ENCODE measurements around the gene SASH3. TPM values are rescaled to one million over a fixed set of nuclear protein-coding genes. Genes with fewer than 3 reads are reported as not detected.
"Not testable (repeated sequence)": the region's sequence is repeated elsewhere in the genome, so short reads cannot be mapped to it uniquely, and the experiment has no call there.

SASH3 gene
- not detected in 2 replicates for total RNA-seq (2014; rRNA removed; shearing (Covaris generic); ENCODE audit: low replicate concordance)

- in situ Hi-C loops (cut with HindIII; ENCODE audit: low pct_unique_long_range_greater_than_20kb, low sequenced_read_pairs) = no loop called here
- DNase-seq (ENCODE audit: low read depth) = no peak
Observed at GRCh38 chrX:129779747-129780146, at the start of gene SASH3. Gene SASH3, plus strand, starts transcription at chrX:129779949. Its CDS starts 149 bp downstream, at chrX:129780098.

GRCh38 chrX:129731228-129731627 lies 48.5 kb upstream of the SASH3 start:
- in situ Hi-C loops (cut with HindIII; ENCODE audit: low pct_unique_long_range_greater_than_20kb, low sequenced_read_pairs) = no loop called here
- no peak for DNase-seq (ENCODE audit: low read depth)

GRCh38 chrX:129732857-129733256 lies 46.9 kb upstream of the SASH3 start:
- in situ Hi-C loops (cut with HindIII; ENCODE audit: low pct_unique_long_range_greater_than_20kb, low sequenced_read_pairs) = no loop called here
- no peak for DNase-seq (ENCODE audit: low read depth)

GRCh38 chrX:129733335-129733734 lies 46.4 kb upstream of the SASH3 start:
- in situ Hi-C loops (cut with HindIII; ENCODE audit: low pct_unique_long_range_greater_than_20kb, low sequenced_read_pairs) = no loop called here
- no peak for DNase-seq (ENCODE audit: low read depth)

GRCh38 chrX:129736491-129736890 lies 43.3 kb upstream of the SASH3 start:
- in situ Hi-C loops (cut with HindIII; ENCODE audit: low pct_unique_long_range_greater_than_20kb, low sequenced_read_pairs) = no loop called here
- DNase-seq (ENCODE audit: low read depth) = no peak

GRCh38 chrX:129737916-129738315 lies 41.8 kb upstream of the SASH3 start:
- in situ Hi-C loops (cut with HindIII; ENCODE audit: low pct_unique_long_range_greater_than_20kb, low sequenced_read_pairs) = no loop called here
- no peak for DNase-seq (ENCODE audit: low read depth)

- in situ Hi-C loops (cut with HindIII; ENCODE audit: low pct_unique_long_range_greater_than_20kb, low sequenced_read_pairs) = no loop called here
Observed at GRCh38 chrX:129738466-129739308, 41.1 kb upstream of the SASH3 start, which contains the start of gene XPNPEP2. Gene XPNPEP2, plus strand, starts transcription at chrX:129738979. Its CDS starts 235 bp downstream, at chrX:129739214.

GRCh38 chrX:129739578-129739977 lies 40.2 kb upstream of the SASH3 start:
- in situ Hi-C loops (cut with HindIII; ENCODE audit: low pct_unique_long_range_greater_than_20kb, low sequenced_read_pairs) = no loop called here
- no peak for DNase-seq (ENCODE audit: low read depth)

More at GRCh38 chrX:129738466-129739308, 41.1 kb upstream of the SASH3 start, which contains the start of gene XPNPEP2:
- DNase-seq (ENCODE audit: low read depth) = no peak

GRCh38 chrX:129741880-129742758 lies 37.6 kb upstream of the SASH3 start:
- in situ Hi-C loops (cut with HindIII; ENCODE audit: low pct_unique_long_range_greater_than_20kb, low sequenced_read_pairs) = no loop called here

GRCh38 chrX:129742759-129743152 lies 37.0 kb upstream of the SASH3 start:
- in situ Hi-C loops (cut with HindIII; ENCODE audit: low pct_unique_long_range_greater_than_20kb, low sequenced_read_pairs) = not testable (repeated sequence)

More at GRCh38 chrX:129741880-129742758, 37.6 kb upstream of the SASH3 start:
- DNase-seq (ENCODE audit: low read depth) = no peak

GRCh38 chrX:129743821-129744220 lies 35.9 kb upstream of the SASH3 start:
- in situ Hi-C loops (cut with HindIII; ENCODE audit: low pct_unique_long_range_greater_than_20kb, low sequenced_read_pairs) = no loop called here
- no peak for DNase-seq (ENCODE audit: low read depth)

More at GRCh38 chrX:129742759-129743152, 37.0 kb upstream of the SASH3 start:
- DNase-seq (ENCODE audit: low read depth) = not testable (repeated sequence)

GRCh38 chrX:129744861-129745321 lies 34.9 kb upstream of the SASH3 start:
- in situ Hi-C loops (cut with HindIII; ENCODE audit: low pct_unique_long_range_greater_than_20kb, low sequenced_read_pairs) = no loop called here

GRCh38 chrX:129746557-129747470 lies 32.9 kb upstream of the SASH3 start:
- in situ Hi-C loops (cut with HindIII; ENCODE audit: low pct_unique_long_range_greater_than_20kb, low sequenced_read_pairs) = no loop called here
- DNase-seq (ENCODE audit: low read depth) = no peak

More at GRCh38 chrX:129744861-129745321, 34.9 kb upstream of the SASH3 start:
- DNase-seq (ENCODE audit: low read depth) = no peak

- in situ Hi-C loops (cut with HindIII; ENCODE audit: low pct_unique_long_range_greater_than_20kb, low sequenced_read_pairs) = no loop called here
Observed at GRCh38 chrX:129747533-129747932, 32.2 kb upstream of the SASH3 start.

GRCh38 chrX:129748305-129748704 lies 31.4 kb upstream of the SASH3 start:
- in situ Hi-C loops (cut with HindIII; ENCODE audit: low pct_unique_long_range_greater_than_20kb, low sequenced_read_pairs) = no loop called here
- DNase-seq (ENCODE audit: low read depth) = no peak

More at GRCh38 chrX:129747533-129747932, 32.2 kb upstream of the SASH3 start:
- DNase-seq (ENCODE audit: low read depth) = no peak

GRCh38 chrX:129749069-129749468 lies 30.7 kb upstream of the SASH3 start:
- in situ Hi-C loops (cut with HindIII; ENCODE audit: low pct_unique_long_range_greater_than_20kb, low sequenced_read_pairs) = no loop called here

GRCh38 chrX:129750971-129751370 lies 28.8 kb upstream of the SASH3 start:
- no peak for DNase-seq (ENCODE audit: low read depth)
- in situ Hi-C loops (cut with HindIII; ENCODE audit: low pct_unique_long_range_greater_than_20kb, low sequenced_read_pairs) = no loop called here

More at GRCh38 chrX:129749069-129749468, 30.7 kb upstream of the SASH3 start:
- DNase-seq (ENCODE audit: low read depth) = no peak
